DMS114 treated with DMSO at 0.1 percent for 48 hours (cell line): ENCODE data around the gene PCMTD2.
"Not testable (repeated sequence)": the region's sequence is repeated elsewhere in the genome, so short reads cannot be mapped to it uniquely, and the experiment has no call there.

Source experiments
- DNase-seq: peaks from one replicate; lab custom pipeline; 2025; ENCODE audit not compliant: unreplicated experiment; lab: John Stamatoyannopoulos, UW

Gene PCMTD2

GRCh38 chr20:64223526-64224067 lies 32.0 kb upstream of the PCMTD2 start:
- no peak for DNase-seq

- DNase-seq: no peak
Measured at GRCh38 chr20:64224351-64225170, 31.0 kb upstream of the PCMTD2 start.

GRCh38 chr20:64225171-64225595 lies 30.4 kb upstream of the PCMTD2 start:
- no peak for DNase-seq

- no peak for DNase-seq
Measured at GRCh38 chr20:64225828-64226598, 29.5 kb upstream of the PCMTD2 start.

GRCh38 chr20:64226686-64227580 lies 28.6 kb upstream of the PCMTD2 start:
- no peak for DNase-seq

DNA sequence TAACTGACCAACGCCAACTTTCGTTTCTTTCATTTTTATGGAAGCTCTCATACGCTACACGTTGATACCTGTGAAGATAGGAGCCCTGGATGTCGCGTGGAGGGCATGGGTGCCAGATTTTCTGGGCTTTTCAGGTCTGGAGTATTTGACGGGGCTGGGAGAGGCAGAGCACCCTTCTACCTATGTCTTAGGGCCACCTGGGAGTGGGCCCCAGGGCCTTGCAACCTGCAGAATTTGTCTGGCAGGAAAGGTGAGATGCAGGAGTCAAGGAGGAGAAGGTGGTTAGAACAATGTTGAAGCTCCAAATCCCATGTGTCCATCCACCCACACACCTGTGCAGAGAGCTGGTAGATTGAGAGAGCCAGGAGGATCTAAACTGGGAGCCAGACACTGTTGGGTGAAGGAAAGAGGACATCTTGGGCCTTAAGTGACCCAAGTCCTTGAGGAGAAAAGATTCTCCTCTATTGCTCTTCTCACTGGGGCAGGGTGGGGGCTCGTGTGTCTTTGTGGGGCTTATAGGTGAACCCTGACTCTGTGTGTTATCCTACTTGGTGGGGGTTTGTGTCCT lies 27.4 kb upstream of the PCMTD2 start:
- no peak for DNase-seq

- no peak for DNase-seq
Measured at GRCh38 chr20:64228751-64229506, 26.6 kb upstream of the PCMTD2 start.

DNA sequence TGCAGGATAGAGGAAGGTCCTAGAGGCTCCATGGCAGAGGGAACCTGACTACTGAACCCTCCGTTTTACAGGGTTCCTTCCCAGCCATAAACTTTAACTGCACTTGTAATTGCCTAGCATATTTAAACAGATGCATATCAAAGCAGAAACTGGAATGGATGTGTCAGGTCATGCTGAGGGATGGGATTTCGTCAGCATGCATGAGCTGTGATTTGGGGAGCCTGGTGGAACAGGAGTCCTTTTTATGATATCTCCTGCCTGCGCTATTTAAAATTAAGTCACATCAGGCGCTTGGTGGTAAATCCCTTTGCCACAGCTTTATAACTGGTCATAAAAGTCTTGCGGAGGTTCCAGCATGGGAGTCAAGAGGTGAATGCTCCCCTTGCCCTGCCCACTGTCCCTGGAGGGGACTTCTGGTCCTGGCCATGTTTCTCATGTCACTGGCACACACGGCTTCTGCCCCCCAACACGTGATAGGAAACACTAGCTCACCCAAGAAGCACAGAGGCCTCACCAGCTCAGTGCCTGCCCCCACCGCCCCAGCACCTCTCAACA lies 26.0 kb upstream of the PCMTD2 start:
- no peak for DNase-seq

DNA sequence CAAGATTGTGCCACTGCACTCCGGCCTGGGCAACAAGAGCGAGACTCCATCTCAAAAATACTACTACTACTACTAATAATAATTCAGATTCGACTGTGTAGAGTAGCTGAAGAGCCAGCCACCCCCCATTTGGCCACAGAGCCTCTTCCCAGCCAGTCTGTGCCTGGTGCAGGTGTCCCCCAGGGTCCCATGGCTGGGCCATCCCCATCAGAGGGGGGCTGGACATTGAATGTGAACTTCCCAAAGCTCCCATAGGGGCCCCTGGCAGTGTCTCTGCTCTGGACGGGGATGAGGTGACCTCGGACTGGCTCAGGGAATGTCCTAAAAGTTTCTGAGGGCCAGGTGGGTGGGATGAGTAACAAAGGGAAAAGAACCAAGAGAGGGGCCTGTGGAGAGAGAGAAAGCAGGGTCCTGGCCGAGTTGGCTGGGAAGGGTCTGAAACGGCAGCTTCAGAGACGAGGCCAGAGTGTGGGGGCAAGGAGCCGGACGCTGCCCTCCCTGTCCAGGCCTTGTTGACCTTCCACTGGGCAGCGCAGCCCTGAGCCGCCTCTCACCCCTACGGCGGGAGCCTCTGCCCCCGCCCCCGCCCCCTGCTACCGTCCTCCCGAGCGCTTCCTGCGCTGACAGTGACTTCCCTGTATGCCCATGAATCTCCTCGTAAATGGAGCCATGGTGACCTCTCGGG lies 24.9 kb upstream of the PCMTD2 start:
- no peak for DNase-seq

DNA sequence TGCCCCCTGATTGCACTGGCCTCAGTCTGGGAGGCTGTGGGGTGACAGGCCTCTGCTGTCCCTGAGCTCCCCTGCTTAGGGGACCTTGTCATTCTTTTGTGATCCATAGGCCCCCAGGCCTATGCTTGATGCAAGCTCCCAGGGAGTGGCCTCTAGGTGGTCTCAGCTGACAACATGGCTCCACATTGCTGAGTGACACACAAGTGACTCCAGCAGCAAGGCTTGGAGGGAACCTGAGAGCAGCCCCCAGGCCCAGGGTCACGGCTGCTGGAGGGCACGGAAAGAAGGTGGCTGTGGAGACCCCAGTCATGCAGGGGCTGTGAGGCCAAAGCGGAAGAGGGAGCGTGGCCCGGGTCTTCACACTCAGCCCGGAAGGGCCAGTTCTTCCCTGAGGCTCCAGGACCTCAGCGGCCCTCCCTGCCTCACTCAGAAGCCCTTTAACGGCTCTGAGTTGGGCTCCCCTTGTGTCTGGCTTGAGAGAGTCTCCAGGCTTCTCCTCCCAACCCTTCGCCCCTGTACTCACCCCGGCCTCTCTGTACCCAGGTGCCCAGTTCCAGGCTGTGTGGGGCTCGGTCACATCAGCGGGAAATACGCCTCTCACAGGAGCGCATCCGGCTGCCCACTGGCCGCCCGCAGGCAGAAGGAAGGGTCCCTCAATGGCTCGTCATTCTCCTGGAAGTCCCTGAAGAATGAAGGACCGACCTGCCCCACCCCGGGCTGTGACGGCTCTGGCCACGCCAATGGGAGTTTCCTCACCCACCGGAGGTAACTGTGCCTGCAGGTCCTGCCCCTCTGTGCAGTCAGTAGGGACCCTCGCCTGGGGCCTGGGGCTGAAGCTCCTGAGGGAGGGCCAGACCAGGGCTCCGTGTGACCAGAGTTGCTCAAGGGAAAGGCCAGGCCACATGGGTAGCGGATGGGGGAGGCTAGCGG lies 23.7 kb upstream of the PCMTD2 start:
- DNase-seq: no peak

DNA sequence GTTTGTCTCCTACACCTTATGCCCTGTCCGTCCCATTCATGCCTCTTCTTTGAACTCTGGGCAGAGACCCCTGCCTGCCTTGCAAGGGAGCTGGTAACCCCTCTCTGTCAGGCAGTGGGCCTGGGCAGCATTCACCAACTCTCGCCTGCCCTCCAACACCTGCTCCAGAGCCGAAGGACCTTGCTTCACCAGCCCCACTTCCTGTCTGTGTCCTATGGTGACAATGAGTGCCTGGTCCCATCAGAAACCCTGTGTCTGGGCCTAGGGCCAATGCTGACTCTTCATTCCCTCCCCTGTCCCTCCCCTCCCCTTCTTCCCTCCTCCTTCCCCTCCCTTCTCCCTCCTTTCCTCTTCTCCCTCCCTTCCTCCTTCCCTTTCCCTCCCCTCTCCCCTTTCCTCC lies 22.8 kb upstream of the PCMTD2 start:
- DNase-seq: no peak

DNA sequence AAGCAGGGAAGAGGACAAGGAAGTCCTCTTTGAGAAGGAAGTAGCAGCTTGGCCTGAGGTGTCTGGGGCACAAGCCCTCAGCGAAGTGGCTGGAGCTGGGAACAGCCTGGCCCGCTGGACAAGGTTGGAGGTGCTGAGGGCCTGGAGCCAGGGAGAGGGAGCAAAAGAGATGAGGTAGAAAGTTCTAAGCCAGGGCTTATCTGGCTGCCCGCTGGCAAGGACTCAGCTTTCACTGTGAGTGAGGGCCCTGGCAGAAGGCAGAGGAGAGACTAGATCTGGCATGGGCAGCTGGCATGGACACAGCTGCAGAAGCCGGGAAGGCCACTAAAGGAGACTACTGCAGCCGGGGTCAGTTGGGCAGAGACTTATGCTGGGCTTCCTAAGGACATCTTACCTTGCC lies 21.8 kb upstream of the PCMTD2 start:
- no peak for DNase-seq

- DNase-seq: no peak
Measured at GRCh38 chr20:64234291-64234791, 21.2 kb upstream of the PCMTD2 start.

DNA sequence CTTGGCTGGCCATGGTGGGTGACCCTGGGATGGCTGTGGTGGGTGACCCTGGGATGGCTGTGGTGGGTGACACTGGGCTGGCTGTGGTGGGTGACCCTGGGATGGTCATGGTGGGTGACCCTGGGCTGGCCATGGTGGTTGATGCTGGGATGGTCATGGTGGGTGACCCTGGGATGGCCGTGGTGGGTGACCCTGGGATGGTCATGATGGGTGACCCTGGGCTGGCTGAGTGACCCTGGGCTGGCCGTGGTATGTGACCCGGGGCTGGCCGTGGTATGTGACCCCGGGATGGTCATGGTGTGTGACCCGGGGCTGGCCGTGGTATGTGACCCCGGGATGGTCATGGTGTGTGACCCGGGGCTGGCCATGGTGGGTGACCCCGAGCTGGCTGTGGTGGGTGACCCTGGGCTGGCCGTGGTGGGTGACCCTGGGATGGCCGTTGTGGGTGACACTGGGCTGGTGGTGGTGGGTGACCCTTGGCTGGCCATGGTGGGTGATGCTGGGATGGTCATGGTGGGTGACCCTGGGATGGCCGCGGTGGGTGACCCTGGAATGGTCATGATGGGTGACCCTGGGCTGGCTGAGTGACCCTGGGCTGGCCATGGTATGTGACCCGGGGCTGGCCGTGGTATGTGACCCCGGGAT lies 20.5 kb upstream of the PCMTD2 start:
- DNase-seq: not testable (repeated sequence)

DNA sequence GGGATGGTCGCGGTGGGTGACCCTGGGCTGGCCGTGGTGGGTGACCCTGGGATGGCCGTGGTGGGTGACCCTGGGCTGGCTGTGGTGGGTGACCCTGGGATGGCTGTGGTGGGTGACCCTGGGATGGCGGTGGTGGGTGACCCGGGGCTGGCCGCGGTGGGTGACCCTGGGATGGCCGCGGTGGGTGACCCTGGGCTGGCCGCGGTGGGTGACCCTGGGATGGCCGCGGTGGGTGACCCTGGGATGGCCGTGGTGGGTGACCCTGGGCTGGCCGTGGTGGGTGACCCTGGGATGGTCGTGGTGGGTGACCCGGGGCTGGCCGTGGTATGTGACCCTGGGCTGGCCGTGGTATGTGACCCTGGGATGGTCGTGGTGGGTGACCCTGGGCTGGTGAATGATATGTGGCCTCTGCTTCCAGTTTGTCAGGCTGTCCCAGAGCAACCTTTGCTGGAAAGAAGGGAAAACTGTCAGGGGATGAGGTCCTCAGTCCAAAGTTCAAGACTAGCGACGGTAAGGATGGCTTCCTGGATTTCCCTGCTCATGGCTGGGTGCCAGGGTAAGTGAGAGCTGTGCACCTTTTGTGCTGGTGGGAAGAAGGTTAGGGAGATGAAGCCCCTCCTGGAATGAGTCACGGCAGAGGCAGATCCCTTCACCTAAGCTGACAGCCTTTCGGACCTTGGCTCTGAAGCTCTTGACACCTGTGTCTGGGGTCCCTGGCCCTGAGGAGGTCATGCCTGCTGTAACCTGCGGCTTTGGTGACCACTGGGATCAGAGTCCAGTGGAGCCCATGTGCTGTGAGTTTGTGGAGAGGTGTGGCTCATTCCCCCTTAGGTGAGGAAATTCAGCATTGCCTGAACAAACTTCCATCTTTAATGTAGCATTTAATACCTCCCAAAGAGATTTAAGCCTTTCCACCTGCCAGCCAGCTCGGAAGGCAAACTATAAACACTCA lies 19.1 kb upstream of the PCMTD2 start:
- no peak for DNase-seq

DNA sequence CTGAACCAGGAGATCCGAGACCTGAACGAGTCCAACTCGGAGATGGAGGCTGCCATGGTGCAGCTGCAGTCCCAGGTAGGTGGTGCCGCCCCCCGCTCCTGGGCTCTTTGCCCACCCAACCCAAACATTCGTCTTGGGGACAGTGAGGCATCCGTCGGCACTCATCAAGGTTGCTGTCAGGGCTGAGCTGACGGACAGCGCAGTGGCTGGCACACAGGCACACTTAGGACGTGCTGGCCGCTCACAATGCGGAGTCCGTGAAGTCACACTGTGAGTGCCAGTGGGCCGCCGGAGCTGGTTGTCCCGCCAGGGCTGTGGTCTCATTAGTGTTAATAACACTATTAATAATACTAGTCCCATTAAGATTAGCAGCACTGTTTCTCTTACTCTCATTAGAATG lies 18.2 kb upstream of the PCMTD2 start:
- no peak for DNase-seq
